Measurements from ENCODE around the gene NOTCH3. TPM values are rescaled to one million over a fixed set of nuclear protein-coding genes. Genes with fewer than 3 reads are reported as not detected.

Gene NOTCH3
- total RNA-seq, 1 donor, result 39.4 TPM

DNA sequence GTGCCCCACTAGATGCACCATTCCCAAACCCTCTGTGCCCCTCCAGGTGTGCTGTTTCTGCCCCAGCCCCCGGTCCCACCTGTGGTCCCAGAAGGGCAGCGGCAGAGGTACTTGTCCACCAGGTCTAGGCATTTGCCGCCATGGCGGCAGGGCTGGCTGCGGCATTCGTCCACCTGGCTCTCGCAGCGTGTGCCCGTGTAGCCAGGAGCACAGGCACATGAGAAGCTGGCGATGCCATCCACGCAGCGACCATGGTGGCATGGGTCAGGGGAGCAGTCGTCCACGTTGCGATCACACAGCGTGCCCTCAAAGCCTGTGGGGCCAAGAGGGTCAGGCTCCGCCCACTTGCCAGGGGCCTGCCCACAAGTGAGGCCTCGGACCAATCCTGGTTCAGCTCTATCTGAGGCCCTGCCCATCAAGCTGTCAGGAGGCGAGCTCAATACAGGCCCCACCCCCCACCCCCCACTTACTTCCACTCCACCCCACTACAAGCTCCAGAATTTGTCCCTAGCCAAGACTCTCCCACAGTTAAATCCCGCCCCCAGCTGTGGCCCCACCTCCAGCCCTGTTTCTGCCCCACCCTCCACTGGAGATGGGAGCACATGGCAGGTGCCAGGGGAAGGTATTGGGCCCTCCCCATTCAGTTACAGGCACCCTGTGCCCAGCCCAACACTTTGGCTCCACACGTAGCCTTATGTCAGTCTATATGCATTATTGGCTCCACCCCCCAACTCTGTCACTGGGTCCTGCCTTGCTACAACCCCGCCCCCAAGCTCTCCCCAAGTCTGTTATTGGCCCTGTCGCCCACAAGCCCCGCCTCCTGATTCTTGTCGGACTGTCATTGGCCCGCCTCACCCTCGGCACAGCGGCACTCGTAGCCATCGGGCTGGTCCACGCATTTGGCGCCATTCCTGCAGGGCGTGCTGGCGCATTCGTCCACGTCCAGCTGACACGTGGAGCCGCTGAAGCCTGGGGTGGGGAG is 13.5 kb downstream of the NOTCH3 start:
- TF ChIP-seq, protein P1, sequence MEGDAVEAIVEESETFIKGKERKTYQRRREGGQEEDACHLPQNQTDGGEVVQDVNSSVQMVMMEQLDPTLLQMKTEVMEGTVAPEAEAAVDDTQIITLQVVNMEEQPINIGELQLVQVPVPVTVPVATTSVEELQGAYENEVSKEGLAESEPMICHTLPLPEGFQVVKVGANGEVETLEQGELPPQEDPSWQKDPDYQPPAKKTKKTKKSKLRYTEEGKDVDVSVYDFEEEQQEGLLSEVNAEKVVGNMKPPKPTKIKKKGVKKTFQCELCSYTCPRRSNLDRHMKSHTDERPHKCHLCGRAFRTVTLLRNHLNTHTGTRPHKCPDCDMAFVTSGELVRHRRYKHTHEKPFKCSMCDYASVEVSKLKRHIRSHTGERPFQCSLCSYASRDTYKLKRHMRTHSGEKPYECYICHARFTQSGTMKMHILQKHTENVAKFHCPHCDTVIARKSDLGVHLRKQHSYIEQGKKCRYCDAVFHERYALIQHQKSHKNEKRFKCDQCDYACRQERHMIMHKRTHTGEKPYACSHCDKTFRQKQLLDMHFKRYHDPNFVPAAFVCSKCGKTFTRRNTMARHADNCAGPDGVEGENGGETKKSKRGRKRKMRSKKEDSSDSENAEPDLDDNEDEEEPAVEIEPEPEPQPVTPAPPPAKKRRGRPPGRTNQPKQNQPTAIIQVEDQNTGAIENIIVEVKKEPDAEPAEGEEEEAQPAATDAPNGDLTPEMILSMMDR (IDR thresholded peaks at IDR 0.05; ENCODE audit: insufficient read depth, low read length), result no peak
- no peak overlapping the region for H3K4me3 ChIP-seq (ENCODE audit: low read depth, low read length)
- no peak for DNase-seq (ENCODE audit: low read depth)

DNA sequence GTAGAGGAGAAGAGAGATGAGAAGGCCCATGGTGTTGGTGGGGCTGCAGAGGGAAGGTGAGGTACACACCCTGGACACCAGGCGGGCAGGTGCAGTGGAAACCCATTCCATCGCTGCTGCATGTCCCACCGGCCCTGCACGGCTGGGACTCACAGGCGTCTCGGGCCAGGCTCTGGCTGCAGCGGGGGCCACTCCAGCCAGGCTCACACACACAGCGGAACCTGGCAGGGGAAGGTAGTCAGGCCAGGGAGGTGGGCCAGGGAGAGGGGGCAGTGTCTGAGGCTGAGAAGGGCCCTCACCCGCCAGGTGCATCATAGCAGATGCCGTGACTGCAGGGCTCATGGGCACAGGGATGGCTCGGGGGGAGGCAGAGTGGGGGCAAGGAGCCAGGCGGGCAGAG is 15.6 kb downstream of the NOTCH3 start:
- TF ChIP-seq, protein P1 (IDR thresholded peaks at IDR 0.05; ENCODE audit: insufficient read depth, low read length), result no peak
- H3K4me3 ChIP-seq (ENCODE audit: low read depth, low read length), result no peak overlapping the region
- no peak for DNase-seq (ENCODE audit: low read depth)

DNA sequence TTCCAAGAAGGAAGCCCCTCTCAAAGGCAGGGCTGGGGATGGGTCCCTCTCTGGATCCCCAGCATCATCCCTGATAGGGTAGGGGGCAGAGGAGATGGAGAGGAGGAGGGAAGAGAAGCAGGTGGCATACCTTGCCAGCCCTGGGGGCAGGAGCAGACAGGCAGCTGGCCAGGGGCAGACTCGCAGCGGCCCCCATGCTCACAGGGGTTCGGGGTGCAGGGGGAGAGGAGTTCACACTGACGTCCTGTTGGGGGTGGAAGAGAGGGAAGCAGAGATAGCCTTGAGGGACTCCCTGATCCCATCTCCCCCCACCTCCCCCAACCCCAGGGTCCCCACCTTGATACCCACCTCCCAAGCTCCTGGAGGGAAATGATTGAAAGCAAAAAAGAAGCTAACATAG is 16.0 kb downstream of the NOTCH3 start:
- no peak for DNase-seq (ENCODE audit: low read depth)
- no peak overlapping the region for H3K4me3 ChIP-seq (ENCODE audit: low read depth, low read length)
- TF ChIP-seq, protein P1 (IDR thresholded peaks at IDR 0.05; ENCODE audit: insufficient read depth, low read length), result no peak

DNA sequence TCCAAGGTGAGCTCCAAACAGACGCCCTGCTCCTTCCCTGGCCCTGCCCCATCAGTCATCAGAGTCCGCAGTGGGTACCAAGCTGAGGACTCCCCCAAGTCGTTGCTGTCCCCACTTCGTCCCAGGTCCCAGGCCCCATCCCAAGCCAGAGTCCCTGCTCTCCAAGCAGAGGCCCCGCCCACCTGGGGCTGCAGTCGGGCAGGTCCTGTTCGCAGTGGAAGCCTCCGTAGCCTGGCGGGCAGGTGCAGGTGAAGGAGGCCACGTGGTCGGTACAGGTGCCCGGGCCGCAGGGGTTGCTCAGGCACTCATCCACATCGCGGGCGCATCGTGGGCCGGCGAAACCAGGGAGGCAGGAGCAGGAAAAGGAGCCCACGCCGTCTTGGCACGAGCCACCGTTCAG is 19.4 kb downstream of the NOTCH3 start:
- DNase-seq (ENCODE audit: low read depth), result no peak
- no peak overlapping the region for H3K4me3 ChIP-seq (ENCODE audit: low read depth, low read length)
- TF ChIP-seq, protein P1 (IDR thresholded peaks at IDR 0.05; ENCODE audit: insufficient read depth, low read length), result no peak

DNA sequence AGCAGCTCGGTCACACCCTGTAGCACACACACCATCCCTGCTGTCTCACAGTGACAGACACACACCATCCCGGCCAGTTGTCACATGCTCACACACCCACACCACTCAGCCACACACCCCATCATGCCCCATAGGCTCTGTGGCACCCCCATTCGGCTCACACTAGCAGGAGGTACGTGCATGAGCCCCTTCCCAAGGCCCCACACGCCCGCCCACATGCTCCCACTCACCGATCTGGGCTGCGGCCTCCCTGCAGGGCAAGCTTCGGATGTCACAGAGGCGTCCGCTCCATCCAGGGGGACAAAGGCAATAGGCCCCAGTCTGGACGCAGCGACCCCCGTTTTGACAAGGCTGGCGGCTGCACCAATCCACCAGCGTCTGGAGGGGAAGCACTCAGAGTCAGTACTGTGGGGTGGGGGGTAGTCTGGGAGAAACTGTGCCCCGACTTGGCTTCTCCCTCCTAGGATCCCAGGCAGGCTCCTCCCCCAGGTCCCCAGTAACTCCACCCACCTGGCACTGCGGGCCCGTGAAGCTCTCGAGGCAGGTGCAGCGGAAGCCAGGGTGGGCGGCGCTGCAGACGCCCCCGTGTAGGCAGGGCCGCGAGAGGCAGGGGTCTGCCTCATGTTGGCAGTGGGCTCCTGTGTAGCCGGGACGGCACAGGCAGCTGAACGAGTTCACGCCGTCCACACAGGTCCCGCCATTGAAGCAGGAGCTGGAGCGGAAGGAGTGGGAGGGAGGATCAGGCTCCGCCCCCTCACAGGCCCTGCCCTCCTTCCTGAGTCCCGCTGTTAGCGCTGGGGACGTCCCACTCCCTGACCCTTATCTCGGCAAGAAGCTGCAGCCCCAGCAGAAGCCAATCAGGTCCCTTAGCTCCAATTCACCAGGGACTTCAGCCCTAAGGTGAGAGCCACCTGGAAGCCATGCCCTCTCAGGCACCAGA is 20.1 kb downstream of the NOTCH3 start:
- DNase-seq (ENCODE audit: low read depth), result no peak
- TF ChIP-seq, protein P1 (IDR thresholded peaks at IDR 0.05; ENCODE audit: insufficient read depth, low read length), result no peak
- H3K4me3 ChIP-seq (ENCODE audit: low read depth, low read length), result no peak overlapping the region

DNA sequence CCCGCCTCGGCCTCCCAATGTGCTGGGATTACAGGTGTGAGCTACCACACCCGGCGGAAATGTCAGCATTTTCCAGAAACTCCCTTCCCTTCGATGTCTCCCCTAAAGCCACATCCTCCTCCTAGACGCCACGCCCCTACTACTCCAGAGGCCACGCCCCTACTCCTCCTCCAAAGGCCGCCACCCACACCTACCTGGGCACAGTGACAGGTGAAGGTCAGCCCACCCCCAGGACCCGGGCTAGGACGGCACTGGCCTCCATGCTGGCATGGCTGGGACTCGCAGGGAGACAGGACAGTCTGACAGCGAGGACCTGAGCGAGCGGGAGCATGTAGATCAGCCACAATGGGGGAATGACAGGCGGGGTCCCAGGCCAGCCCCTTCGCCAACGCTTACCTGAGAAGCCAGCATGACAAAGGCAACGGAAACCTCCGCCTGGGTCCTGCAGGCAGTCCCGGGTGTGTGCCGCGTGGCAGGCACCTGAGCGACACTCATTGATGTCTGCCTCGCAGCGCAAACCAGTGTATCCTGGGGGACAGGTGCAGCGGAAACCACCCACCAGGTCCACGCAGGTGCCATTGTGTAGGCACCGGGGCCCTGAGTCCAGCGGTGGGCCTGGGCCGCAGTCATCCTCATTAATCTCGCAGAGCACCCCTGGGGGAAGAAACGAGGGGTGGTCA is 22.0 kb downstream of the NOTCH3 start:
- DNase-seq (ENCODE audit: low read depth), result no peak
- H3K4me3 ChIP-seq (ENCODE audit: low read depth, low read length), result no peak overlapping the region
- TF ChIP-seq, protein P1 (IDR thresholded peaks at IDR 0.05; ENCODE audit: insufficient read depth, low read length), result no peak

All from fibroblast of the aortic adventitia (primary cell).